ENCODE data around the gene CERS3. TPM values are rescaled to one million over a fixed set of nuclear protein-coding genes. Genes with fewer than 3 reads are reported as not detected.

Gene CERS3
- 0.24 TPM for total RNA-seq
- long read RNA-seq = 0 reads

- intact Hi-C loops (cut with DNase I) = no loop called here
- no peak for DNase-seq (ENCODE audit: low spot score)
These were observed at the start of gene CERS3 for GRCh38 chr15:100528833-100529428. TSS of gene CERS3 (minus strand) at chr15:100528950. CDS start at chr15:100501849, 27,101 bp downstream.

GRCh38 chr15:100573526-100573925, 44.8 kb upstream of the CERS3 start:
- intact Hi-C loops (cut with DNase I) = no loop called here
- no peak for DNase-seq (ENCODE audit: low spot score)

- intact Hi-C loops (cut with DNase I) = no loop called here
- DNase-seq (ENCODE audit: low spot score) = no peak
These were observed 43.7 kb upstream of the CERS3 start for GRCh38 chr15:100572362-100572983.

GRCh38 chr15:100571592-100572167, 42.9 kb upstream of the CERS3 start:
- intact Hi-C loops (cut with DNase I) = no loop called here

GRCh38 chr15:100570735-100571313, 42.1 kb upstream of the CERS3 start:
- intact Hi-C loops (cut with DNase I) = no loop called here
- no peak for DNase-seq (ENCODE audit: low spot score)

More at GRCh38 chr15:100571592-100572167, 42.9 kb upstream of the CERS3 start:
- no peak for DNase-seq (ENCODE audit: low spot score)

- intact Hi-C loops (cut with DNase I) = no loop called here
- DNase-seq (ENCODE audit: low spot score) = no peak
These were observed 41.5 kb upstream of the CERS3 start for GRCh38 chr15:100570275-100570674.

- DNase-seq (ENCODE audit: low spot score) = no peak
- intact Hi-C loops (cut with DNase I) = loop anchor here (5.0 kb wide), 1 partner anchor 217 kb away; no protein-coding TSS in a partner anchor
These were observed 40.6 kb upstream of the CERS3 start for GRCh38 chr15:100569391-100569790.

GRCh38 chr15:100566850-100567628, 38.3 kb upstream of the CERS3 start:
- no peak for DNase-seq (ENCODE audit: low spot score)

GRCh38 chr15:100565591-100565990, 36.8 kb upstream of the CERS3 start:
- intact Hi-C loops (cut with DNase I) = loop anchor here (5.0 kb wide), 1 partner anchor 213 kb away; no protein-coding TSS in a partner anchor
- DNase-seq (ENCODE audit: low spot score) = no peak

More at GRCh38 chr15:100566850-100567628, 38.3 kb upstream of the CERS3 start:
- intact Hi-C loops (cut with DNase I) = loop anchor here (5.0 kb wide), 1 partner anchor 215 kb away; no protein-coding TSS in a partner anchor

- intact Hi-C loops (cut with DNase I) = no loop called here
- no peak for DNase-seq (ENCODE audit: low spot score)
These were observed 31.6 kb upstream of the CERS3 start for GRCh38 chr15:100560323-100560722.

- DNase-seq (ENCODE audit: low spot score) = no peak
- intact Hi-C loops (cut with DNase I) = no loop called here
These were observed 30.6 kb upstream of the CERS3 start for GRCh38 chr15:100559330-100559729.

- DNase-seq (ENCODE audit: low spot score) = no peak
- intact Hi-C loops (cut with DNase I) = no loop called here
These were observed 30.1 kb upstream of the CERS3 start for GRCh38 chr15:100558771-100559254.

GRCh38 chr15:100553468-100553867, 24.7 kb upstream of the CERS3 start:
- no peak for DNase-seq (ENCODE audit: low spot score)
- intact Hi-C loops (cut with DNase I) = no loop called here

- intact Hi-C loops (cut with DNase I) = no loop called here
- DNase-seq (ENCODE audit: low spot score) = no peak
These were observed 19.2 kb upstream of the CERS3 start for GRCh38 chr15:100547961-100548360.

GRCh38 chr15:100544946-100545345, 16.2 kb upstream of the CERS3 start:
- intact Hi-C loops (cut with DNase I) = no loop called here
- no peak for DNase-seq (ENCODE audit: low spot score)

- DNase-seq (ENCODE audit: low spot score) = no peak
- intact Hi-C loops (cut with DNase I) = no loop called here
These were observed 15.6 kb upstream of the CERS3 start for GRCh38 chr15:100544338-100544841.

GRCh38 chr15:100542290-100542689, 13.5 kb upstream of the CERS3 start:
- intact Hi-C loops (cut with DNase I) = no loop called here
- DNase-seq (ENCODE audit: low spot score) = no peak

- intact Hi-C loops (cut with DNase I) = no loop called here
- DNase-seq (ENCODE audit: low spot score) = no peak
These were observed 8.6 kb upstream of the CERS3 start for GRCh38 chr15:100537331-100537730.

GRCh38 chr15:100536733-100537132, 8.0 kb upstream of the CERS3 start:
- DNase-seq (ENCODE audit: low spot score) = no peak
- intact Hi-C loops (cut with DNase I) = no loop called here

Data from cardiac septum (tissue), 1 donor.